GM11168 (cell line): ENCODE data around the gene ANTXR1.
"Not testable (repeated sequence)": the region's sequence is repeated elsewhere in the genome, so short reads cannot be mapped to it uniquely, and the experiment has no call there.

Source experiments
- in situ Hi-C: fragments of 300-500 bp; cut with MboI; formaldehyde crosslinking; loops from one replicate; pipeline ENCODE4 v1.12.0; 2022; ENCODE audit warnings: low sequenced_read_pairs; ENCODE audit not compliant: unreplicated experiment

Gene ANTXR1

DNA sequence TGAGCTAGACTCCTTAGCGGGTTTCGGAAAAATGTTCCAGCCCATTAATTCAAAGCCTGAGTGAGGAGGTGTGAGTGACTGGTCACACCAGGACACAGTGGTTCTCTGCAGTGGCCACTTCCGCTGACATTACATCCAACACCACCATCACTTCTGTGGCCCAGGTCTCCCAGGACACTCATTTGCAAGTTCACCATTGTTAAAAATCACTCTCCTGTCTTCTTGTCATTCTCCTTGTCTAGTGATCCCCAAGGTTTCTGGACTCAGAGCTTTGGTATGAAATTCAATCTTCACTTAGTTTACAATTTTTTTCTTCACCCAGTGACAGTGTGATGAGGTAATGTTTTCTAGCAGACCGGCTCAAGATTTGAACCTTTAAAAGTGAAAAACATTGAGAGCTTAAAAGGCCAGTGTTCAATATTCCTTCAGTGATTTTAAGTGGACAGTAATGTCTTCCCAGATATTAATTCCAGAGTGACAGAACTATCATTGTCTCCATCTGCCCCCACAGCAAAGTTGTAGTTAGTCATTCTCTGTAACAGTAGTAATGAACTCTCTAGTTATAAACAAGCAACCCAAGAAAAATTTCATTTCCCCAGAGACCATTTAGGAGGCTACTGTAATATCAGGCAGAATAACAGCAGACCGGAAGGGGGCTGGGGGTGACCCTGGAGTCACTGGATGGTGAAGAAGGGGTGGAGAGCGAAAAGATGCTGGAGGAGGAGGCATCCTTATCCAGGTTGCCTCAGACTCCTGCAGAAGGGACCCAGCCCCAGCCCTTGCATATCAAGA is 209.2 kb downstream of the ANTXR1 start:
- in situ Hi-C loops, result no loop called here

GRCh38 chr2:69222953-69223658 is 210.1 kb downstream of the ANTXR1 start:
- in situ Hi-C loops, result no loop called here

DNA sequence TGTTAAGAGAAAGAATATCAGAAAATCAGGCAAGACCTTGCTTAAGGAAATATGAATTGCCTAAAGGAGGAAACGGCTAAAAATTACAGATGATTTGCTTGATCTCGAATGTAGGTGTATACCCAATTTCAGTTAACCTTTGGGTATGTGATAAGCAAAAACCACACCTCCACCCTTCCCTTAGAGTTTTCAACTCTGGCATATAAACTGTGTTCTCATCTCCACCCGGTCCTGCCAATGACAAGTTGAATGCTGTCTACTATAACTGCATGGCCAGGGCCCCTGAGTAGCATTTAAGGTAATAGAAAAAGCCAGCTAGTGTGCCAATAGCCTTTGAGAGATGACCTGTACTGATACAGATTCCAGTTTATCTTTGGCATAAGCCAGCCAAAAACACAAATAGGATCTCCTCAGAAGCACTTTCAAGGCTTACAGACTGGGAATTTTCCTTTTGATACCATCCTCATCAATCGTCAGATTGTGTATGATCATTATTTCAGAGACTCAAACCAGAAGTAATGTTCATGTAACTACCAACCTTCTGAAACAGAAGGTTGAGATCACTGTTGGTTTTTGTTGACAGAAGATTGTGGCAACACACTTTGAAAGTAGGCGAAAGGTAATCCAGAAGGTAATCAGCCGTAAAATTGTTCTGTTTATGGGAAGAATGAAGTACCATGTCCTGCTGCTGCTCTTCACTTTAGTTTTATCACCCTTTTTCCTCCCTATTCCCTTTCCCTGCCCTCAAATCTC is 211.0 kb downstream of the ANTXR1 start:
- in situ Hi-C loops, result no loop called here

DNA sequence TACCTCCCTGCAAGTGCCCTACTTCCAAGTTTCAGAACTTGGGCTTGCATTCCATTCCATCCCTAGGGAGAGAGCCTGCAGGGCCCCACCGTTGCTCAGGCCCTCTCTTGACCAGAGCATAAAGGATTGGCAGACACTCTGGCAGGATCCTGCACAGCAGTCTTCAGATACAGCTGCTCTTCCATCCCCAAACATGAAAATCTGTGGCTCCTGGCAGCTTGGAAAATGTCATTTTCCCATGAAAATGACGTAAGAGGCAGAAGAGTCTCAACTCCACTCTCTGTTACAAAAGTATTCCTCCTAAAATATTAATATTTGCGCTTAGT is 211.5 kb downstream of the ANTXR1 start:
- in situ Hi-C loops, result no loop called here

GRCh38 chr2:69225933-69226332 is 213.0 kb downstream of the ANTXR1 start:
- in situ Hi-C loops, result no loop called here

- in situ Hi-C loops, result no loop called here
These were observed 213.9 kb downstream of the ANTXR1 start for GRCh38 chr2:69226903-69227302.

GRCh38 chr2:69227716-69228115 is 214.7 kb downstream of the ANTXR1 start:
- in situ Hi-C loops, result no loop called here

DNA sequence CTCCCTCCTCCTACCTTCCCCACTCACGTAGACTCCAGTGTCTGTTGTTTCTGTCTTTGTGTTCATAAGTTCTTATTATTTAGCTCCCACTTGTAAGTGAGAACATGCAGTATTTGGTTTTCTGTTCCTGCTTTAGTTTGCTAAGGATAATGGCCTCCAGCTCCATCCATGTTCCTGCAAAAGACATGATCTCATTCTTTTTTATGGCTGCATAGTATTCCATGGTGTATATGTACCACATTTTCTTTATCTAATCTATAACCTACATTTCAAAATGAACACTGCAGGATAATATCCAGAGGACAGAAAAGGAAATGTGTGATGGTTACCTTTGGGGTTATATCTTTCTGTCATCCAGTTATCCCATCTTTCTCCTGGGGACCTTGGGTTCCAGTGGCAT is 218.0 kb downstream of the ANTXR1 start:
- in situ Hi-C loops, result not testable (repeated sequence)

GRCh38 chr2:69231612-69232277 is 218.8 kb downstream of the ANTXR1 start:
- in situ Hi-C loops, result no loop called here

DNA sequence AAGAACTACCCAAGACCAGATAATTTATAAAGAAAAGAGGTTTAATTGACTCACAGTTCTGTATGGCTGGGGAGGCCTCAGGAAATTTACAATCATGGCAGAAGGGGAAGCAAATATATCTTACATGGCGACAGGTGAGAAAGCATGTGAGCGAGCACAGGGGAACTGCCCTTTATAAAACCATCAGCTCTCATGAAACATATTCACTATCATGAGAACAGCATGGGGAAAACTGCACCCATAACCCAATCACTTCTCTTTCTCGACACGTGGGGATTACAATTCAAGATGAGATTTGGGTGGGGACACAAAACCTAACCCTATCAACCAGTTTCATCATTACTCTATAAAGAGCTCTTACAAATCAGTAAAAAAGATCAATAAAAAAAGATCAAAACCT is 222.9 kb downstream of the ANTXR1 start:
- in situ Hi-C loops, result not testable (repeated sequence)

- in situ Hi-C loops, result no loop called here
These were observed 224.2 kb downstream of the ANTXR1 start for GRCh38 chr2:69237070-69237670.

- in situ Hi-C loops, result no loop called here
These were observed 225.6 kb downstream of the ANTXR1 start for GRCh38 chr2:69238449-69239031.

DNA sequence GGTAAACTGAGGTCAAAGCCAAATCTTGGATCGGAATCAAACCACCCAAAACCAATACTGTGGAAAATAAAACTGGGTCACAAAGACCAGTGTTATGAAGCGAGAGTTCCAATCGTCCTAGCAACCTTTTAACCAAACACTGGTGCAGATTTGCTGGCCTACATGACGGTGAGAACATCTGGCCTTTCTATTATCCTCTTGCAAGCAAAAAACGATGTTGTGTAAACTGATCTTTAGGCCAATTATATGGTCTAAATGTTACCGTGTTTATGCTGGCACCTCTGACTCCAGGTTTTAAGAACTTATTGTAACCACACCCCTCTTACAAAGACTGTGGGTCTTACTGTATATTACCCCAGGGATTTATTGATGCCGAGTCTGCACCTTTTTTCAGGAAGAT is 228.1 kb downstream of the ANTXR1 start:
- in situ Hi-C loops, result no loop called here

DNA sequence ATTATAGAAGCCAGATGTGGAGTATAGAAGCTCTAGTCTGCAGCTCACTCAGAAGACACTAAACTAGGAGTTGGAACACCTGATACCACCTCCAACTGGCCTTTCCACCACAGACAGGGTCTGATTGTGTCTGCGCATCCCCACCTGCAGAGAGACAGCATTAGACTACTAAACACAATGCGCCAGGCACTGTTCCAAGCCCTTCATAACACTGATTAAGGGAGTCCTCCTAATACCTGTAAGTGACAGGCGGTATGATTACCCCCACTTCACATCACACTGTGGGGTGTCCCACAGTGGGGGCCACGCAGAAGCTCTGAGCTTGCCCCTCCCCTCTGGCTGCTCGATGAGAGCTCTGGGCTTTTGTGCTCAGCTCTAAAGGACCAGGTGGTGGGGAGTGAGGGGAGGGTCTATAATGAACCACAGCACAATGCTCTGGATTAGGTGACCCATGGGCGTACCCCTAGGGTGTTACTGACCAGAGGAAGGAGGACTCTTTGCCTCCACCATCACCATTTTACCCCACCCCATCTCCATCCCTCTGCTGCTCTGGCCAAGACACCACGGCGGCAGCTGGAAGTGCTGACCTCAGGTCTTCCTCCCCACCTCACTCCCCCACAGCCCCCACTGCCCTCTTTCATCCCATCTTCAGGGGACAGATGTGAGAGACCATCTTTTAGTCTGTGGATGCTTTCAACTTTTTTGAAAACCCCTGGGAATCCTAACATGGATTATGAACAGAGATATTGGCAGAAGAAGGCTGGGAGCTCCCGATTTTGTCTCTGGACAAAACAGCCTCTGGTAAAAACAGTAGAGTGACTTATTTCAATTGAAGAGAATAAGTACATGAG is 228.9 kb downstream of the ANTXR1 start:
- in situ Hi-C loops, result no loop called here

- in situ Hi-C loops, result no loop called here
These were observed 229.7 kb downstream of the ANTXR1 start for GRCh38 chr2:69242651-69243051.

GRCh38 chr2:69243652-69244051 is 230.7 kb downstream of the ANTXR1 start:
- in situ Hi-C loops, result no loop called here

GRCh38 chr2:69244882-69245281 is 231.9 kb downstream of the ANTXR1 start:
- in situ Hi-C loops, result no loop called here

GRCh38 chr2:69247583-69247982 is 234.6 kb downstream of the ANTXR1 start:
- in situ Hi-C loops, result no loop called here

DNA sequence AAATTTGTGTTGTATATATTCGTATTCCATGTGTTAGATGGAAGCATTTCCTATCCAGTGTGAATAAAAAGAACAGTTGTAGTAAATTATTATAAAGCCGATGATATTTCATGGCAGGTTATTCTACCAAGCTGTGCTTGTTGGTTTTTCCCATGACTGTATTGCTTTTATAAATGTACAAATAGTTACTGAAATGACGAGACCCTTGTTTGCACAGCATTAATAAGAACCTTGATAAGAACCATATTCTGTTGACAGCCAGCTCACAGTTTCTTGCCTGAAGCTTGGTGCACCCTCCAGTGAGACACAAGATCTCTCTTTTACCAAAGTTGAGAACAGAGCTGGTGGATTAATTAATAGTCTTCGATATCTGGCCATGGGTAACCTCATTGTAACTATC is 235.3 kb downstream of the ANTXR1 start:
- in situ Hi-C loops, result no loop called here
